ENCODE results near the gene FAM13A.

- TF ChIP-seq CTCF (IDR thresholded peaks at IDR 0.05; ENCODE audit: poor library complexity, severe bottlenecking), result no peak
- no peak for TF ChIP-seq POLR2AphosphoS5 (IDR thresholded peaks at IDR 0.05)
- TF ChIP-seq RAD21 (conservative IDR thresholded peaks at IDR 0.05), result no peak
- TF ChIP-seq EP300 (conservative IDR thresholded peaks at IDR 0.05; ENCODE audit: poor library complexity, severe bottlenecking), result no peak
- TF ChIP-seq EZH2 (IDR thresholded peaks at IDR 0.05; ENCODE audit: borderline replicate concordance, insufficient read depth, low read length, poor library complexity, severe bottlenecking), result no peak
- TF ChIP-seq REST (IDR thresholded peaks at IDR 0.05; ENCODE audit: borderline replicate concordance), result no peak
- TF ChIP-seq TAF1 (IDR thresholded peaks at IDR 0.05; ENCODE audit: low read depth), result no peak
Measured at GRCh38 chr4:88826771-88827170, 230.2 kb downstream of the FAM13A start.
